GM10266 (cell line): ENCODE measurements around the gene GPR137.

Experiments used
- DNase-seq: peaks from one replicate; pipeline ENCODE4 v3.0.0; 2012; ENCODE audit errors: extremely low spot score
- TF ChIP-seq, protein P1 (sequence below): IDR thresholded peaks from 2 replicates; pipeline ENCODE4 v1.5.1; 2012; ENCODE audit warnings: mild to moderate bottlenecking, low read depth; ENCODE audit not compliant: control insufficient read depth, insufficient read depth; ENCODE audit errors: missing control alignments

Gene GPR137

DNA sequence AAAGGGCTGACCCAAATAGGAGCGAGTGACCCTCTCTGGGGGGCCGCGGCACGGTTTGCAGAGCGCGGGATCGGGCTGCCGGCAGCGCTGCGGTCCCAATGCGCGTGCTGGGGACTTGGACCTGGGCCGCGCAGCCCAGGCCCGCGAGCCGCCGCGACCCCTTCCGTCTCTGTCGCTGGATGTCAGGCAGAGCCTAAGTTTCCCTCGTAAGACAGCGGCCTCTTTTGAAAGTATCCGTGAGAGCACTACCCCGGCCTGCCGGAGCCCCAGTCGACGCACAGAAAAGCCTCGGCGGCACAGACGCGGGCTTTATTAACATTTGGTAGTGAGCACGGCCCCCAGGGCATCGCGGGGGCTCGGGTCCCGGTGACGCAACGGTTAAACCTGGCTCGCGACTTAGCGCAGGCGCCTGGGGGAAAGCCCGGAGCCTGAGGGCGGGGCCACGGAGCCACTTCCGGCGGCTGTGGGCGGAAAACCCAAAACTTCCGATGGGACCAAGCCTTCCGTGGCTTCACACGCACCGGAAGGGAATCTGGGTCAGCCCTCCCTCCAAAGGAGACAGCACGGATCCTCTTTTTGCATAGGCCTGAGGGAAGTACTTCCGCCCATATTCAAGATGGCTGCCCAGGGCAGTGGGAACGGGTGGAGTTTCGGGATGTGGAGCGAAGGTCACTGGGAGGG, 16.0 kb upstream of the GPR137 start:
- DNase-seq: peak; percentile 92
- TF ChIP-seq, protein P1, sequence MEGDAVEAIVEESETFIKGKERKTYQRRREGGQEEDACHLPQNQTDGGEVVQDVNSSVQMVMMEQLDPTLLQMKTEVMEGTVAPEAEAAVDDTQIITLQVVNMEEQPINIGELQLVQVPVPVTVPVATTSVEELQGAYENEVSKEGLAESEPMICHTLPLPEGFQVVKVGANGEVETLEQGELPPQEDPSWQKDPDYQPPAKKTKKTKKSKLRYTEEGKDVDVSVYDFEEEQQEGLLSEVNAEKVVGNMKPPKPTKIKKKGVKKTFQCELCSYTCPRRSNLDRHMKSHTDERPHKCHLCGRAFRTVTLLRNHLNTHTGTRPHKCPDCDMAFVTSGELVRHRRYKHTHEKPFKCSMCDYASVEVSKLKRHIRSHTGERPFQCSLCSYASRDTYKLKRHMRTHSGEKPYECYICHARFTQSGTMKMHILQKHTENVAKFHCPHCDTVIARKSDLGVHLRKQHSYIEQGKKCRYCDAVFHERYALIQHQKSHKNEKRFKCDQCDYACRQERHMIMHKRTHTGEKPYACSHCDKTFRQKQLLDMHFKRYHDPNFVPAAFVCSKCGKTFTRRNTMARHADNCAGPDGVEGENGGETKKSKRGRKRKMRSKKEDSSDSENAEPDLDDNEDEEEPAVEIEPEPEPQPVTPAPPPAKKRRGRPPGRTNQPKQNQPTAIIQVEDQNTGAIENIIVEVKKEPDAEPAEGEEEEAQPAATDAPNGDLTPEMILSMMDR: no peak

- DNase-seq: no peak
- TF ChIP-seq, protein P1: no peak
Observed at GRCh38 chr11:64275031-64275800, 10.4 kb upstream of the GPR137 start.

DNA sequence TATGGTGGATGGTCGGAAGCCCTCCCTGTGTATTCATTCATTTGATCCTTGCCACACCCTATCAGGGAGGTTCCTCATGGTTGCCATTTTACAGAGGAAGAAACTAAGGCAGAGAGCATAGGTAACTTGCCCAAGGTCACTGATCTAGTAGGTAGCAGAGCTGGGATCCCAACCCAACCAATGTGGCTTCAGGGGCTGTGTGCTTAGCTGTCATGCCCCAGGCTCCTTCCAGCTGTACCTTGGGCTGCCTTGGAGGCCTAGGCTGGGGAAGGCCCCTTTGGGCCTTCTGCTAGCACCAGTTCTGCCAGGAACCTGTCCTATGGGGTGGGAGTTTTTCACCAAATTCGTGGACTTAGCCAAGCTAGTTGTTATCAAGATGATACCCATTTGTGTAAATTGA, 9.8 kb upstream of the GPR137 start:
- TF ChIP-seq, protein P1: no peak
- DNase-seq: no peak

GRCh38 chr11:64276653-64277431, 8.8 kb upstream of the GPR137 start:
- no peak for DNase-seq
- TF ChIP-seq, protein P1: no peak

DNA sequence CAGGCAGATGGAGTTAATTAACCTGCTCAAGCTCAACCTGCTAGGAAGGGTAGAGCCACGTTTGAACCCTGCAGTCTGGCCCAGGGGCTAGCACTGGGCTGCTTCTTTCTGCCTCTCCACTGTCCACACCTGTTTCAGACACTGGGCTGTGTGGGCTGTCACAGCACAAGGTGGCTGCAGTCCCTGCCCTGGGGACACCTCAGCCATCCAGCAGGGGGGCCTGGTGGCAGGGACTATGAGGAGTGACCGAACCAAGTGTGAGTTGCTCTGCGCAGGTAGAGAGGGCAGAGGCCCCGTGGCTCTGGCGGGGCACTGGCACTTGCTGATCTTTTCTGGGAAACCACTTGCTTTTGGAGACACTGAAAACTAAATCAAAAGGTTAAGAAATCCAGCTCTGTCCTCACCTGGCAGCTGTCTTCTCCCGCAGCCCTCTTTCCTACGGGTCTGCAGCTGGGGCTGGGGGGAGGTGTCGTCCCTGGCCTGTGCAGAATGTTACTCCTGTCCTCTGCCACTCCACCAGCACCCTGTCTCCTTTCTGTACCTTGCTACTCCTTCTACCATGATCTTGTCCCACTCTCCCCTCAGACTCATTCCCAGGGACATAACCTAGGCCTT, 7.0 kb upstream of the GPR137 start:
- DNase-seq: no peak

GRCh38 chr11:64281957-64282770, 3.5 kb upstream of the GPR137 start:
- DNase-seq: no peak
- TF ChIP-seq, protein P1: no peak

More for the DNA sequence above, 7.0 kb upstream of the GPR137 start:
- TF ChIP-seq, protein P1: no peak
